Measurements from ENCODE around the gene ITM2C. TPM values are rescaled to one million over a fixed set of nuclear protein-coding genes. Genes with fewer than 3 reads are reported as not detected.

ITM2C gene
- total and polyA plus RNA-seq, 9 of the 15 experiments (the other 6 are each of a cell fraction or from before 2014, with no cell fraction given), result 0.49 to 58.8 (median 21.5) TPM

GRCh38 chr2:230830428-230830827 lies 34.3 kb upstream of the ITM2C start:
- H3K4me3 ChIP-seq, result no peak overlapping the region
- ATAC-seq, result no peak
- no peak overlapping the region for H3K27ac ChIP-seq (ENCODE audit: extremely low read depth, low read depth, low read length)
- ChIA-PET POLR2A (interaction anchor here (0.6 kb wide), 2 partner anchors 573 to 856 kb away, joined by 3 read pairs; no protein-coding TSS in a partner anchor), CTCF (ENCODE audit: low intra/inter-chr PET ratio) (no interaction called here)
- no peaks in the 10 kb centered on the region for H4K20me1 ChIP-seq (replicated peaks; ENCODE audit: control insufficient read depth, insufficient read depth, low read length)
- H3K79me2 ChIP-seq (ENCODE audit: control insufficient read depth, insufficient read depth, low read length), result no peaks in the 10 kb centered on the region
- FAIRE-seq, result no peak
- no peak overlapping the region for H3K9ac ChIP-seq (ENCODE audit: insufficient read depth in 1 of 2, low read depth in 2 of 2, low read length in 2 of 2)
- H3K4me1 ChIP-seq (replicated peaks in 1 of 2; ENCODE audit: control insufficient read depth in 2 of 2, insufficient read depth in 2 of 2, low read length in 2 of 2), result peaks cover 0 to 16% of the 10 kb centered on the region in 2 experiments; a peak in 3 of 5 replicates
- WGBS (ENCODE audit: insufficient coverage, low coverage, missing lambda C conversion rate), result 24% methylated on average over 7 of the region's 7 CpGs
- peaks cover 3 to 29% of the 10 kb centered on the region in 2 experiments; a peak in 2 of 5 replicates for H3K27me3 ChIP-seq (ENCODE audit: control insufficient read depth in 2 of 2, insufficient read depth in 2 of 2, low read length in 2 of 2)
- no peak overlapping the region for H2AFZ ChIP-seq (ENCODE audit: low read depth, low read length)
- intact Hi-C loops (cut with micrococcal nuclease) (no loop called here), in situ Hi-C loops (cut with MboI) (no loop called here)
- no TSS peak for BruUV-seq (replicated peaks)
- DNase-seq (ENCODE audit: extremely low read depth in 1 of 4, low spot score in 3 of 4), result no peak
- no peaks in the 10 kb centered on the region for H3K36me3 ChIP-seq (ENCODE audit: control insufficient read depth, insufficient read depth, low read length)
- H3K9me3 ChIP-seq (replicated peaks; ENCODE audit: control insufficient read depth, insufficient read depth, low read depth, low read length), result no peaks in the 10 kb centered on the region
- TF ChIP-seq NFE2L1 (tag; IDR thresholded peaks at IDR 0.05; ENCODE audit: borderline replicate concordance, low read depth) (no peak), DMBX1 (CRISPR knock-in tag; IDR thresholded peaks at IDR 0.05; ENCODE audit: borderline replicate concordance) (no peak), SNRNP70 (optimal IDR thresholded peaks at IDR 0.05; ENCODE audit: low read depth, low read length) (no peak), MGA (IDR thresholded peaks at IDR 0.05) (no peak), ZNF224 (CRISPR knock-in tag; IDR thresholded peaks at IDR 0.05) (no peak), TAF9B (IDR thresholded peaks at IDR 0.05; ENCODE audit: partially characterized antibody) (peak; percentile 47)
- no peaks in the 10 kb centered on the region for H3K9me1 ChIP-seq (ENCODE audit: control insufficient read depth, insufficient read depth, low read length)
- no peak overlapping the region for H3K4me2 ChIP-seq (ENCODE audit: insufficient read depth, low read length)
